Stimulated activated CD4-positive, alpha-beta T cell treated with anti-CD3 and anti-CD28 coated beads, Interleukin-15, amount 100 ng/mL, for 48 hours (primary cell): ENCODE results near the gene RNASE3.
"Not testable (repeated sequence)": the region's sequence is repeated elsewhere in the genome, so short reads cannot be mapped to it uniquely, and the experiment has no call there.

Experiments
- DNase-seq, 2 donors: peaks; one replicate each; pipeline ENCODE4 v3.0.0-alpha.2; 2020; ENCODE audit warnings: low read depth in 2 of 2

RNASE3 gene

DNA sequence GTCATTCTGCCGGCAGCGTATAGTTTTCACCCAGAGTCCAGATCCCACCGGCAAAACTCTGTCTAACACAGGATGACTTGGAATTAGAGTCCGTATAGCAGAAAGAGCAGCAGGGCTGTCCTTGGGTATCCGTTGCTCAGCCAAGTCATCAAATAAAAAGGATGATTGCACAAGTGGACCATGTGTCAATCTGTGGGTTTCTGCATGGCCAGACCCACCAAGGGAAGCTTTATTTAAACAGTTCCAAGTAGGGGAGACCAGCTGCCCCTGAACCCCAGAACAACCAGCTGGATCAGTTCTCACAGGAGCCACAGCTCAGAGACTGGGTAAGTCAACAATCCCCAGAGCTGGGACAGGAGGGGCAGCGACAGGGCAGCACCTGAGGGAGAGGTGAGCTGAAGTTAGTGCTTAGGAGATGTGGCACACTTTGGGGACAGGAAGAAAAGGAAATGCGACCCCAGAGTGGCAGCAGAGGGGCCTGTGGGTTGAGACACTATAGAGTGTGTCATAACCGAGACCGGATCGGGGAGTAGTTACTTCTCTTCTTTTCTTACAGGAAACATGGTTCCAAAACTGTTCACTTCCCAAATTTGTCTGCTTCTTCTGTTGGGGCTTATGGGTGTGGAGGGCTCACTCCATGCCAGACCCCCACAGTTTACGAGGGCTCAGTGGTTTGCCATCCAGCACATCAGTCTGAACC lies at the start of gene RNASE3:
TSS of gene RNASE3 (plus strand) at position 260 of the 700 bp plus-strand sequence. CDS start at position 562, 302 bp downstream.
- DNase-seq = not testable (repeated sequence)

DNA sequence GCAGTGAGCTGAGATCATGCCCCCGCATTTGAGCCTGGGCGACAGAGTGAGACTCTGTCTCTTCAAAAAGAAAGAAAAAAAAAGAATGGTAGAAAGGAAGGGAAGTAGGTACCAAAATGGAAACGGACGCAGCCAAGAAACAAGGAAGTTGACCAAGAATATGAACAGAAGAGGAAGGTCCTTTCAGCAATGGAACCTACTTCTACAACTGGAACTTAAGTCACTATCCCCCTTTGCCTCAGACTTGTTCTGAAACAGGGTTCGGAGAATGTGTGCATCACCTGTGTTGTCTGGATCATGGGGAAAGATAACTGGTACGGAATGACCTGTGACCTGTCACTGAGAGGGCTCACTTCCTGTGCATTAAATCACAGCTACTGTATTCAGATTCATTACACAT lies 44.6 kb upstream of the RNASE3 start:
- DNase-seq = no peak

DNA sequence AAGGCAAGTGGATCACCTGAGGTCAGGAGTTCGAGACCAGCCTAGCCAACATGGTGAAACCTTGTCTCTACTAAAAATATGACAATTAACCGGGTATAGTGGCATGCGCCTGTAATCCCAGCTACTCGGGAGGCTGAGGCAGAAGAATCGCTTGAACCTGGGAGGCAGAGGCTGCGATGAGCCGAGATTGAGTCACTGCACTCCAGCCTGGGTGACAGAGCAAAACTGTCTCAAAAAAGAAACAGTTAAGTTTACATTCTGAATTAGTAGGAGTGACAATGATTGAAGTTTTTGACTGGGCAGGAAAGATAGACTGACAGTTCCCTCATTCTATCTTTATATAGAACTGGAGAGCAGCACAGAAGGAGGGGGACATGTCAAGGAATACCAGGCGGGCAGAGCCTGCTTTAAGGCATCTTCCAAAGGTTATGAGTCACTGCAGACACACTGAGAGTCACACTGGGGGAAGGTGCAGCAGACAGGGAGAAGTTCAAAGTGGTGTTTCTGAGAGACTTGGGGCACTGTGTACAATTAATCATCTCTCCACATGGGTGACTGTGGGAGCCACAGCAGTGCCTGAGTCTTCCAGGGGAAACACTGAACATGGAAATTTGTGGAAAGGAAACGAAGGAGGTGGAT lies 42.8 kb upstream of the RNASE3 start:
- no peak for DNase-seq

DNA sequence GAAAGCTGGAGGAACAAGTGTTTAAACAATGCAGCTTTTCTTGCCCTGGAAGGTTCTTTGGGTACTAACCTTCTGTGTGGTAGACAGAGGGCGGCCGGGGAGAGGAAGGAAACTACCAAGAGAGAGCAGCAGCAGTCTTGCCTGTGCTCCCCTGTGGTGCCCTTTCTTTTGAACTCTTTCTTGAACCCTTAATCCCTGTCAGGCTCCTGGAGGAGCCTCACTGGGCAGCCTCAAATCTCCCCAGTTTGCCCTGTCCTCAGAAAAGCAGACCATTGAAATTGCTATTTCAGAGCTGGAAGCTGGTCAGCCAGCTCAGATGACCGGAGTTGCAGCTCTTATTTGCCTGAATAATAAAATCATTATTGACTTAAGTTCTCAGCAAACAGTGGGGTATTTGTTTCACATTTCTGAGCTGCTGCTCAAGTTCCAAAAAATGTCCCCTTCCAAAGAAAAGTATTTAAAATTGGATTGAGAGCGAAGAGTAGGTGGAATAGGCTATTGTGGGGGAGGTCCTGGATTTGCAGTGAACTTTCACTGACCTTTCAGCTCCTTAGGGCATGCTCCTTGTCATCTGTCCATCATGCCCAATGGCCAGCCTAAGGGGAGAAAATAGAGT lies 42.1 kb upstream of the RNASE3 start:
- DNase-seq = no peak

DNA sequence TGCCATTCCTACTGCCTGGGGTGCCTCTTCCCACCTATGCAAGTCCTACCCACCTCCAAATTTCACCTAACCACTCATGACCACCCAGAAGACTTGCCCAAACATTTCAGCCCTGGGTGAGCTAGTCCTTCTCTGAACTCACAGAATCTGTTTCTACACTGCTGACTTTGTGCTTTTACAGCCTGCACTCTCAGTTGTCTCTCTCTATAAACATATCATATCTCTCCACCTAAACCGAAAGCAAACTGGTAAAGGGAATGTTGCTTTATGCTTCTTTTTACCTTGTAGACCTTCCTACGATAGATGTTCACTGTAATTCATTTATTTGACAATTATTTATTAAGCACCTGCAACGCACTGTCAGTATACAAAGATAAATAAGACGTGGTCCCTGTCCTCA lies 38.1 kb upstream of the RNASE3 start:
- no peak for DNase-seq

DNA sequence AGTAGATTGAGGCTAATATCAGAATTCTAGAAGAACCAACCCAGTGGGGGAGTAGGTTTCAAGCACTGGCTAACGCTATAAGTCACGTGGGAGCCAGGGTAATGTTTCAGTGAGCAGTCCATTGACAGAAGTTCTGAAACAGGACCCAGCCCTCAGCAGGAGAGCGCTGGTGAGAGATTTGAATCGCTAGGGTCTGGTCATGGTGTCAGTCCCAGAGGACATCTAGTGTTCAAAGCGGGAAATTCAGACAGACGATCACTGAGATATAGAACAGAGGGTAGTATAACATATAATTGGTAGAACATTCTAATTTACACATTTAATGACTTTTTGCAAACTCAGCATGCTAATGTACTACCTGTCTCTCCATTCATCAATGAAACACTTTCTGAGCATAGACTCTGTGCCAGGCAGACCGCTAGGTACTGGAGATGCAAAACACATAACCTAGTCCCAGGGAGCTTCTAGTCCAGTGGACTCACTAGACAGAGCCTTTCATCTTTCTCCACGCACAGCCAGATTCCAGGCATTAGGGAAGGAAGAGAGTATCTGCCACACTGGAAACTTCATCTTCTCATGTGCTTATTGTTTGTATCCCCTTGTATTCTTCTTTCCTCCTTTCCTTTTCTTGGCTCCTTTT lies 35.4 kb upstream of the RNASE3 start:
- DNase-seq = peak in 1 of 2 donors; percentile 6

DNA sequence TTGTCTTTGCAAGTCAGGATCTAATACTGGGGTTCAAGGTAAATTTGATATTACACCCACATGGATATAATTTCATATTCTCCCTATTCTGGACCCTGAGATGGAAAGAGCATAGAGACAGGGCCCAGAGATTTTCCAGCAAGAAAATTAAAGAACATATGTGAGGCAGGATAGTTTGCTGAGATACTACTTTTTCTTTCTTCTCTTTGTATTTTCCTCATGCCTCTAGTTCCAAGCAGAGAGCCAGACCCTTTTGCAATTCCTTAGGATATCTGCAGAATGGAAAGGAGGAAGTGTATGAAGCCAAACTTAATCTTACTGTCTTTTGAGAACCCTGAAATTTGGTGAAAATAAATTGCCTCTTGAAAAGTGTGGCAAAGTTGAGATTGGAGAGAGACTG lies 34.0 kb upstream of the RNASE3 start:
- DNase-seq = no peak

DNA sequence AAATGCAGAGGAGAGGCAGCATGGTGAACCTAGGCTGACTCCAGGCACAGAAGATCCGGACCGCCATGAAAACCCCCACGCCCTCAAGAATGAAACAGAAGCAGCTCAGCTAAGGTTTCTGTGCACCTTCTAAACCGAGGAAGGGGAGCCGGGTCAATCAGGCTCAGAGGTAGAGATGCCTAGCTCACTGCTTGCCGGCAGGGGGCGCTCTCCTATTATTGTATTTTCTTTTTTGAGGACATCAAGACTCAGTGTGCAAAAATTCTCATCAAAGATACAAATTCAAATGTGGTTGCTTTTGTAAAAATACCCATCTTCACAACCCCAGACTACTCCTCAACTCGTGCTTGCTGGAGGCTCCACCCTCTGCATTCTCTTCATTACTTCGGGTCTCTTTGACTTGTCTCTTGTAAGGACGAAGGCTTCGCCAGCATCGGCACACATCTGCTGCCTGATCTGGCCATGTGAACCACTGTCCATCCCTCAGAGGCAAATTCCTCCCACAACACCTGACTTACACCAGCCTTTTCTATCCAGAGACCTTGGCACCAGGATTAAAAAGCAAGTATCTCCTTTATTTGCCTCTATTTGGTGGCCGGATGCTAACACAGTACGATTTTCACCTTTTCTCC lies 33.4 kb upstream of the RNASE3 start:
- DNase-seq = peak; percentile 28 to 67

DNA sequence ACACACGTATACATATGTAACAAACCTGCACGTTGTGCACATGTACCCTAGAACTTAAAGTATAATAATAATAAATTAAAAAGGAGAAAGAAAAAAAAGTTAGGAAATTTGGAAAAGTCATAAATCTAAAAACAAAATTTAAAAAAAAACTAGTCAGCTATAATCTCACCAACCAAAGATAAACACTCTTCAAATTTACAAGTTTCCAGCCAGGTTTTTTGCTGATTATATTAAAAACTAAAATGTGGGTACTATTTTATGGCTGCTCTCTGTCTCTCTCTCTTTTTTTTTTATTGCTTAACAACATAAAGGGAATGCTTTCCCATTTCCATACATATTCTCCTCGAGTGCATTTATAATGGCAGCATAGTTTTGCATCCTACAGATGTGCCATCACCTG lies 25.0 kb upstream of the RNASE3 start:
- DNase-seq = no peak

DNA sequence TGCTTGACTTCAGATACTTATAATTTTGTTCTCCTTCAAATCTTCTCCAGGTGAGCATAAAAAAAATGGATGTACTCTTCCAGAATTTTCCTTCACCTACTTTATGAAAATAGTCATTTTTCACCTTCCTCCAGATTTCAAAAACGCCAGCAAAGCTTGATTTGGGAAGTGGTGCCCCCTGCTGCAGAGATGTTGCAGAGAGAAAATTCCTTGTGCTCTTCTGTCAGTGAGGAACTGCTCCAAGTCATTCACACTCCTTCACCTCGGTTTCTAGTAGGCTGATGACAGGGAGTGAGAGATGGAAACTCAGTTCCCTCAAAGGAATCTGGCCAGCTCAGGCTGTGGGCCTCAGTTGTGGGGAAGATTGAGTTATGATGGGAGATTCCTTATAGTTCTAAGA lies 24.2 kb upstream of the RNASE3 start:
- no peak for DNase-seq

DNA sequence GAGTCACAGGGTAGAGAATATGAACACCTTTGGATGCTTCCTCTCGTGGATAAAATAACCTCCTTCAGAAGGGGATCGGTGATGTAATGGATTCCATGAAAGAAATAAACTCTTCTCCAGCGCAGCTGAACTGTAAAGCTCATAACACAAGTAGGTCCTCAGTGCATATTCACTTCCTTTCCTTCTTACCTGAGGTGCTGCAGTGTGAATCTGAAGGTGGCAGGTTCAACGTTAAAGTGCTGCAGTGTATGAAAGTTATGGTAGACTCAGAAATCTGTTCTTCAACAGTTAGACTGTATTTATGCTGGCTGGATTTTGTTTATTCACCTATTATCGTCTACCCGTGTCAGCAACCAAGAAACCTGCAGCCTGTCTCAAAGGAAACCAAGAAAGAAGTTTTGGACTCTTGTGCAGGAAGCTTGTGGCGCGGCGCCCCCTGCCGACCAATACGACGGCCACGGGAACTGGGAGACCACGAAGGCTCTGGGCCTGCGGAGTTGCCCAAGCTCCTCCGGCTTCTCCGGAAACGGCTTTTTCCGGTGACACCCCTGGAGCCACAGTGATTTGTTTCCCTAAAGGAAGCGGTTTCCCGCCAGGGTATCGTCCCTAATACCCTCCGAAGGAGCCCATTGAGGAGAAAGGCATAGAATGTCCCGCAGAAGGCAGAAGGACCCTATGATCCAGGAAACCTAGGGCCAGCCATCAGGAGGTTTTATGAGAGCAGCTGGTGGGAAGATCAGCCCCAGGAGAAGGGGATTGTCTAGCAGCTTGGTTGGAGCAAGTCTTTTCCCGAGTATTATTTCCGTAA lies 17.6 kb upstream of the RNASE3 start:
- peak; percentile 79 to 83 for DNase-seq

DNA sequence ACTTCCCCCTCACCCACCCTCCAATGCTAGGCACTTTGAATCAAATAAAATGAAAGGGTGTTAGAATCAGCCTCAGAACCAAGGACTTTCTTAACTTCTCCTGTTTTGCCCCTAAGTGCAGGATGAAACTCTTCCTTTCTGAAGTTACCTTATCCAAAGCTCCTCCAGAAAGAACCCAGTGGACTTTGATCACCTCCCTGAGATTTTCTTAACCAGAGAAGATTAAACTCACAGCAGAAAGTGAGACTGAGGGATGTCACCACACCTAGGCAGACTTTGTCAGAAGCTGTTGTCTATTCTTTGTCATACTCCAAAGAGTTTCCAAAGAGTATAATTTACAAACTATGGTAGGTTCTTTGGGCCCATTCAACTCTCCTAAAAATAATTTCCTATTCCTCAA lies 14.2 kb upstream of the RNASE3 start:
- no peak for DNase-seq

DNA sequence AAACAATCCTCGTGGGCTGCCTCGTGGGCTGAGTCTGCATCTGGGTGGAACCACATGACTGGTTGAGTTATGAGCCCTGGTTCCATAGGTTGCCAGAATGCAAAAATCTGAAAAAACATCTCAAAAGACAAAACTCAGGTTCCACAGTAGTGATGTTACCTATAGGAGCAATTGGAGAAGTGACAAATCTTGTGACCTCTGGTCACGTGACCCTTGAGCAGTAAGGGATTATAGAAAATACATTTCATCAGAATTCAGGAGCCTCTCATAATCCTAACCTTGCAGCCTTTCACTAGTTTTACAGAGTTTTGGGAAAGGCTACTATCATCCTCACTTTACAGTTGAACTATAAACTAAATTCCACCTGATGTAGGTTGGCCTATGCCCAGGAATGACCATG lies 12.5 kb upstream of the RNASE3 start:
- no peak for DNase-seq

DNA sequence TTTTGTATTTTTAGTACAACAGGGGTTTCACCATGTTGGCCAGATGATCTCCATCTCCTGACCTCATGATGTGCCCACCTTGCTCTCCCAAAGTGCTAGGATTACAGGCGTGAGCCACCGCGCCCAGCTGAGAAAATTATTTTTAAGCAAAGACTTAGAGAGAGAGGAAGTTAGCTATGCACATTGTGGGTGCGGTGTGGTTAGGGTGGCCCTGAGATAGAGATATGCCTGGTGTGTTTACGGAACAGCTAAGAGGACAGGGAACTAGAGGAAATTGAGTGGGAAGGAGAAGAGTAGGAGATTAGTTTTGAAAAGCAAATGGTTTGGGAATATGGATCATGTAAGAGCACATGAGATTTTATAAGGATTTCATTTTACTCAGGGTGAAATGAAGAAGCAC lies 10.0 kb upstream of the RNASE3 start:
- not testable (repeated sequence) for DNase-seq

DNA sequence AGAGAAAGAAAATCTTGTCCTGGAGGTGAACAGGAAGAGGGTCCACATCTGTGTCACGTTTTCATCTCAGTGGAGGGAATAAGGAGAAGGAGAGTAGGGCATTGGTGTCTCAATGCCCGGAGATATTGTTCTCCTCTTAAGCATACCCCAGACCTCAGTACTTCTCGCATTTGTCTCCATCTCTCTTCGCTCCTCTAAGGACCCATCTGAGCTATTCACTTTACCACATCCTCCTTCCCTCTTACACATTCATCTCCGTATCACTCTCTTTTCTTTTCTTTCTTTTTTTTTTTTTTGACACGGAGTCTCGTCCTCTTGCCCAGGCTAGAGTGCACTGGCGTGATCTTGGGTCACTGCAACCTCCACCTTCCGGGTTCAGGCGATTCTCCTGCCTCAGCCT lies 8.4 kb upstream of the RNASE3 start:
- not testable (repeated sequence) for DNase-seq

DNA sequence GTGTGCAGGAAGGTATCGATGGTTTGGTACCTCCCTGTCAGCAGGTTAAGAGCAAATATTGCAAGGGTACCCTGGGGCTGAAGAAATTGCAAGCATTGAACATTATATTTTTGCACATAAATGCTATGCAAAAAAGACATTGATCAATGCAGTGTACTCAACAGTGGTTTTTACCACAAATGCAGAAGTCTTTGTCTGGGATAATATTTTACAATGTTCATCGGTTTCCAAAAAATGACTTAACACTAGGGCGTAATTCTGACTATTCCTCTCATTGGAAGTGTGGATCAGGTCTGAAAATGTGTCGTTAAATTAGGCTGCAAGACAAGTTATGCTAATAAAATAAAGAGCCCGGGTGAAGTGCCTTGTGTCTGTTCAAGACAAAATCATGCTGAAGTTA lies 2.8 kb upstream of the RNASE3 start:
- DNase-seq = not testable (repeated sequence)

DNA sequence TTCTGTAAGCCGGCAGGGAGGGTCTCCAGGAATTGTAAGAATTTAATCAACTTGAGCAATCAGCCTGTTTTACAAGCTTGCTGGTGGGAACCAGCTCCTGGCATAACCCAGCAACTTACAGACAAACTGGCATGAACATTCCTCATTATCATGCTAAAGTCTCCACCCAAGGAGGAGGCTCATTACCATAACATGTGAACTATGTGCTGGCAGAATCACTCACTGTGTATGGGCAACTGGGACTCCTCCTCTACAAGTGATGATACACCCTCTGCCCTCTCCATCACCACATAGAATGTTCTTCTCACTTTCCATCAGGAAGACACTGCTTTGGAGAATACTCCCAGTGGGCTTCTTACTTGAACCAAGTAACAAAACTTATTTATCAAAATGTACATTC lies 4.1 kb downstream of the RNASE3 start:
- DNase-seq = not testable (repeated sequence)

DNA sequence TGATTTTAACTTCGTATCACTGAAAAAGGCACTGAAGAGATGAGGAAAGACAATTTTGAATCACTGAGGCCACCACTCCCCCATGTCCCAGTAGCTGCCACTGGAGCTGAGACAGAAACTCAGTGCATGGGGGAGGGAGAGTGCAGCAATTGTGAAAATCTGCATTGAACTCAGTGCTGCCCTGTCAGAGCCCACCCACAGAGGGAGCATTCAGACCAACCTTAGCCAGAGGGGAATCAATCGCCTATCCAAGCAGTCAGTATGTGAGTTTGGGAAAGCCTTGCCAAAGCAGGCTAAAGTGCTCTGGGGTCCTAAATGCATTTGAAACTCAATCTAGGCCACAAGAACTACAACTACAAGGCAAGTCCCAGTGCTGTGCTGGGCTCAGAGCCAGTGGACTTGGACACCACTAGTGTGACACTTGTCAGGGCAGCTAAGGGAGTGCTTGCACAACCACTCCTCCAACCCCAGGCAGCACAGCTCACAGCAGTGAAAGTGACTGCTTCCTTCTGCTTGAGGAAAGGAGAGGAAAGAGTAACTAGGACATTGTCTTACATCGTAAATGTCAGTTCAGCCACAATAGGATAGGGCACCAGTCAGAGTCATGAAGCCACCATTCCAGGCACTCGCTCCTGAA lies 13.3 kb downstream of the RNASE3 start:
- no peak for DNase-seq

DNA sequence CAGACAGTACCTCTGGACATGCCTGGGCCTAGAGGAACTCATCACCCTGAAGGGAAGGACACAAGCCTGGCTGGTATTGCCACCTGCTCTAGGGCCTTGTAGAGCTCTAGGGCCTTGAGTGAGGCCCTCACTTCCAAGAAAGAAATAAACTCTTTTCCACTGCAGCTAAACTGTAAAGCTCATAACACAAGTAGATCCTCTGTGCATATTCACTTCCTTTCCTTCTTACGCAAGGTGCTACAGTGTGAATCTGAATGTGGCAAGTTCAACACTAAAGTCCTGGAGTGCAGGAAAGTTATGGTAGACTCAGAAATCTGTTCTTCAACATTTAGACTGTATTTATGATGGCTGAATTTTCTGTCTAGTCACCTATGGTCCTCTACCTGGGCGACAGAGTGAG lies 14.5 kb downstream of the RNASE3 start:
- DNase-seq = no peak

DNA sequence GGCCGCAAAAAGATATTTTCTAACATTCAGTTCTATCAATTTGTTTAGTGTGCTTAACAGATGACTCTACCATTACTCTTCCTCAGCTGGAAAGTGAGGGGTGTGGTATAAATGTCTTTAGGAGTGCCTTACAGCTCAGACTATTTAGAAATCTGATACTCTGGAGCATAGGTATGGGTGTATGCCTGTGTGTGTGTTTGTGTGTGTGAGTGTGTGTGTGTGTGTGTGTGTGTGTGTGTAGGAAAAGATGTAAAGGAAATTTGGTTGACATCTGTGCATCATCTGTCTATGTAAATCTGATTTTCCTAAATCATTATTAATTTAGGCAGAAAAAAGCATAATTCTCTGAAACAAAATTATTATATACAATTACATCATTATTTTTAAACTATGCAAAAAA lies 16.0 kb downstream of the RNASE3 start:
- DNase-seq = no peak

DNA sequence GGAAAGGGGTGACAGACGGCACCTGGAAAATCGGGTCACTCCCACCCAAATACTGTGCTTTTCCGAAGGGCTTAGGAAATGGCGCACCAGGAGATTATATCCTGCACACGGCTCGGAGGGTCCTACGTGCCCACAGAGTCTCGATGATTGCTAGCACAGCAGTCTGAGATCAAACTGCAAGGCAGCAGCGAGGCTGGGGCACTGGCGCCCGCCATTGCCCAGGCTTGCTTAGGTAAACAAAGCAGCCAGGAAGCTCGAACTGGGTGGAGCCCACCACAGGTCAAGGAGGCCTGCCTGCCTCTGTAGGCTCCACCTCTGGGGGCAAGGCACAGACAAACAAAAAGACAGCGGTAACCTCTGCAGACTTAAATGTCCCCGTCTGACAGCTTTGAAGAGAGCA lies 19.6 kb downstream of the RNASE3 start:
- not testable (repeated sequence) for DNase-seq
